HG02840 (cell line): Measurements from ENCODE around the gene HOXC10.

Source experiments
- ATAC-seq: cut with Tn5 transposase; IDR thresholded peaks from one replicate; pipeline ENCODE4 v1.9.1; 2021; ENCODE audit warnings: mild to moderate bottlenecking, moderate library complexity, moderate number of reproducible peaks; ENCODE audit not compliant: unreplicated experiment, low FRiP score

The HOXC10 gene

DNA sequence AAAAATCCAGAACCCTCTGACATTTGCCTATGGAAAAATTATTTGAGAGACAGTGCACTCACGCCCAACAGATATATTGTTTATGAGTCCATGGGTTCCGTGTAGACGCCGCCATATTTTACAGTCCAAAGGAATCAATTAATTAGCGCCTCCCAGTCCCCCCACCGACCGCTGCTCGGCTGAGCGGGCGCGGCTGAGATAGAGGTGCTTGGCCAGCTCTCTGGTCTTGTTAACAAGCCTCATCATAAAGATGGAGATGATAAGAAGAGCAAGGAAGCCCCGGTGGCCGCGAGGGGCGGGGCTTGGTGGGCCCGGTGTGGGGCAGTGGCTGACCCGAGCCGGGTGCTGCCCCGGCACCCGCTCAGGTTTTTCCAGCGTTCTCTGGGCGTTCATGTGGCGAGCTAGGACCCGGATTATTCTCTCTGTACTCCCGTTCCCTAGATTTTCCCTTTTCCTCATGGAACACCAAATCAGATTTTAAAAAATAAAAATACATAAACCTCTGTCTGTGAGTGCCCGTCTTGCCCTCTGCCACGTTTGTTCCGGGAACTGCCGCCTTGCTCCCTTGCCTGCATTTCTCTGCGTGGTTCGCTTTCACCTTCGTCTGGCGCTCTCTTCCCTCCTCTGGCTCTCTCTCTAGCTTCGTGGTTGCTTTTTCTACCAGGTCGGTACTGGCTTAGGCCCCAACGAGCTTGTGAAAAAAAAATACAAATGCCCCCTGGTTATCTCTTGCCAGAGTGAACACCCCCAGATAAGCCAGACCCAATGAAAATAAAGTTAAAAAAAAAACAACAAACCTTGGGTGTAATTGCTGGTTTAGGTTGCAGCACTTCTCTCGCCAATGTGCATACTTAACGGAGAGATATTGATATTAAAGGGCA, 21.3 kb upstream of the HOXC10 start:
- ATAC-seq = no peak

GRCh38 chr12:53964315-53964713, 20.6 kb upstream of the HOXC10 start:
- no peak for ATAC-seq

- ATAC-seq = no peak
Measured at GRCh38 chr12:53965281-53966084, 19.5 kb upstream of the HOXC10 start.

DNA sequence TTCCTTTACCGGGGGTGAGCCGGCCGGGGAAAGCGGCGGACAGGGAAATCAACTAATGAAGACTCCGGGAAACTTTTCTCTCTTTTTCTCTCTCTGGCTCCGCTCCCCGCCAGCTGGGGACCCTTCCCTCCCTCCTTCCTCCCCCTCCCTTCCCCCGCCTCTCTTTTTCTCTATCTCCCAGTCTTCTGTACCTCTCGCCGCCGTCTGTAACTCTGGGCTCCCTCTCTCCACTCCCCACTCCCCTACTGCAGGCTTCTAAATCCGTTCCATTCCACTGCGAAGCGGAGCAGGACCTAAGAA, 18.9 kb upstream of the HOXC10 start:
- no peak for ATAC-seq

- no peak for ATAC-seq
Measured at GRCh38 chr12:53966385-53967133, 18.4 kb upstream of the HOXC10 start.

DNA sequence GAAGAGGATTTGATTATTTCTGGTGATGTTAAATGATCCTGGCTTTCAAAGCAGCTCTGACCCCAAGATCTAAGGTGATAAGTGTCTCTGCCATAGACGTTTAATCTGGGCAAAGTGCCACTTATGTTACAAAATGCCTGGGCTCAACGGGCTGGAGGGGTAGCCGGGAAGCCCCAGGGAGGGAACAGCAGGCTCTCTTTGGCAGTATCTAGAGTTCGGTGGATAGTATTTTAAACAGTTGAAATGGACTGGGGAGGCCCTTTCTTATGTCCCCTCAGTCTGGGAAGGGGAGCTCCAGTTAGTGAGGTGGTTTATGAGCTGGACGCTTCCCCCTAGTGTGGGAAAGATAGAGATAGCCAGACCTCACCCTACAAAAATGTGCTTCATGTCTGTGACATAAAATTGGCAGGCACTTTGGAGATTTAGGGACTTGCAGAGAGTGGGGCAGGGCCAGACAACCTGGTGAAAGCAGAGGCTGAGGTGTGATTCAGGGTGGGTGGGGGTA, 17.5 kb upstream of the HOXC10 start:
- no peak for ATAC-seq

DNA sequence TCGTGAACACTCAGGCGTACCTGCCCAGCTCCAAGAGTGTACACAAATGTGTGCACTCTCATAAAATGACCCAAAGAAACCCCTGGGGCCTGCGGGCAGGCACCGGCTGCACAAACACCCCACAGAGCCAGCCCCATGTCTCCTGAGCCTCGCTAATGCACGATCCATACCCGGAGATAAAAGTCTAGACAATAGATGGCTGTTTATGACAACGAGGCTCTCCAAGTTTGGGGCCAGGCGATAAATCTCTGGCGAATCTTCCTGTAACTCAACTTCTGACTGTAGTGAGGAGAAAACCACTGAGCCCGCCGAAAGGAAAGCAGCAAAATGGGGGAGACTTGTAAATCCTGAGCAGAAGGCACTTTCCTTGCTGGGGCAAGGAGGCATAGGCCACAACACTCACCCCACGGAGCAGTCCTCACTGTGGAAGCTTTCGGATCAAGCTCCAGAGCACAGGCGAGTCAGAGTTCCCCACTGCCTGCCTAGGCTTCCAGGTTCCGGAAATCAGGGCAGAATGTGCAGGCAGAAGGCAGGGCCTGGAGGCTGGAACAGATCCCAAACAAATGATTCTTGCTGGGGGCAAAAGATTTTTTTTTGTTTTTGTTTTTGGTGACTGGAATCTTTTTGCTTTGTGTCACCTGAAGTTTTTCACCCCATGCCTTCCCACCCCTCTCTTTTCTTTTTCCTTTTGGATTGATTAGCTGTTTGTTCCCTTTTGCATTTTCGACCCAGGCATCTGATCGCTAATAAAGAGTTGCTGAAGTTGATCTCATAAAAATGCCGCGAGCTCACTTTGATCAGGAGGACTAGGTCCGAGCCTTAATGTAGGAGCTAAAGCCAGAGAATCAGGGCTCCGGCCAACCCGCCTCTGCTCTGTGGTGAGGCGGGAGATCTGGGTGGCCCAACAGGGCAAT, 16.5 kb upstream of the HOXC10 start:
- no peak for ATAC-seq

- no peak for ATAC-seq
Measured at GRCh38 chr12:53969588-53970259, 15.2 kb upstream of the HOXC10 start.

- no peak for ATAC-seq
Measured at GRCh38 chr12:53970451-53970850, 14.5 kb upstream of the HOXC10 start.

DNA sequence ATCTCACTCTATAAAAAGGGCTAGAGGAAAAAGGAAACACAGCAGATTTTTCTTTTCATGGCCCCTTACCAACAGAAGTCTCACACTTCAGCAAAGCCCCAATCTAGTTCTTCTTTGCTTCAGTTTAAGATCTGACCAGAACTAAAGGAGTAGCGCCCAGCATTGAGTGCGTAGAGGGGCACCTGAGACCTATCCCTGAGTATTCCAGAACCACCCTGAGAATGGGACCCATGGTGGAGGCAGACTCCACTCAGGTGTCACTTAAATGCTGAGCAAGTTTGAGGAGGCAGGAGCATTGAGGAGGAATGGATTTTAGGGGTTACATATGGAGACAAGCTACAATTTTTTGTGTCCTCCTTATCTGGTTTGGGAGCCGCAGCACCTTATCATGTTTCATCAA, 13.8 kb upstream of the HOXC10 start:
- no peak for ATAC-seq

GRCh38 chr12:53971686-53972085, 13.3 kb upstream of the HOXC10 start:
- ATAC-seq = no peak

DNA sequence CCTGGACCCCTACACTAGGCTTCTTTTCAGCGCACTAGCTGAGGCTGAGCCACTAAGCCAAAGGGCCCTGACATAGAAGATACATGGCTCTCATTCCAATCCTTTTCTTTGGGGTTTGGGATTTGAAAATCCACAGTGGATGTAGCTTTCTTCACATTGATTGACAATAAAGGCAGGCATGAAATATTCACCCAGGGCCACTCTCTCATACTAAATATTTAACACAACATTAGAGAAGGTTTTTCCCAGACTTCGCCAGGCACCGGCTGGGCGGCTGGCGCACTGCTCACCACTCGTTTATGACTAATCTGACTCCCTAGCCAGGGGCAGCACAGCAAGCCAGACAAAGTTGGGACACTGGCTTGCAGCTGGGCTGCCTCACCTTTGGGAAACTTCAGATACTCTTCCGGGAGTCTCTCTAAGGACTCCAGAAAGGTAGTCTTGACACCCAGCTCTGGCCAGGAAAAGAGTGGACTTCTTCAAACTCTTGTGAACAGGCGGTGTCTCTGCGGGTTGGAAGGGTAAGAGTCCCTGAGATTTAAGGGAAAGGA, 12.7 kb upstream of the HOXC10 start:
- ATAC-seq = no peak

- ATAC-seq = no peak
Measured at GRCh38 chr12:53972722-53973235, 12.2 kb upstream of the HOXC10 start, which contains the start of gene HOXC11. TSS of gene HOXC11 (plus strand) at chr12:53973126. CDS start at chr12:53973242, 116 bp downstream.

DNA sequence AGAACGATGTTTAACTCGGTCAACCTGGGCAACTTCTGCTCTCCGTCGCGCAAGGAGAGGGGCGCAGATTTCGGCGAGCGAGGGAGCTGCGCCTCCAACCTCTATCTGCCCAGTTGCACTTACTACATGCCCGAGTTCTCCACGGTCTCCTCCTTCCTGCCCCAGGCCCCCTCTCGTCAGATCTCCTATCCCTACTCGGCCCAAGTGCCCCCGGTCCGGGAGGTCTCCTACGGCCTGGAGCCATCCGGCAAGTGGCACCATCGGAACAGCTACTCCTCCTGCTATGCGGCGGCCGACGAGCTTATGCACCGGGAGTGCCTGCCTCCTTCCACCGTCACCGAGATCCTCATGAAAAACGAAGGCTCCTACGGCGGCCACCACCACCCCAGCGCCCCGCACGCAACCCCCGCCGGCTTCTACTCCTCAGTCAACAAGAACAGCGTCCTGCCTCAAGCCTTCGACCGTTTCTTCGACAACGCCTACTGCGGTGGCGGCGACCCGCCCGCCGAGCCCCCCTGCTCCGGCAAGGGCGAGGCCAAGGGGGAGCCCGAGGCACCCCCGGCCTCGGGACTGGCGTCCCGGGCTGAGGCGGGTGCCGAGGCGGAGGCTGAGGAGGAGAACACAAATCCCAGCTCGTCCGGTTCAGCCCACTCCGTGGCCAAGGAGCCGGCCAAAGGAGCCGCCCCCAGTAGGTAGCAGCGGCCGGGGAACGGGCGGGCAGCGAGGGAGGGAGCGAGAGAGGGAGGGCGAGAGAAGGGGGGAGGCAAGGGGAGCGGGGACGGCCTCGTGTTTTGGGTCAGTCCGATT, 11.5 kb upstream of the HOXC10 start:
- no peak for ATAC-seq

GRCh38 chr12:53974084-53975063, 10.6 kb upstream of the HOXC10 start, which contains the start of gene HOTAIR:
TSS of gene HOTAIR (minus strand) at chr12:53974954.
- ATAC-seq = no peak

DNA sequence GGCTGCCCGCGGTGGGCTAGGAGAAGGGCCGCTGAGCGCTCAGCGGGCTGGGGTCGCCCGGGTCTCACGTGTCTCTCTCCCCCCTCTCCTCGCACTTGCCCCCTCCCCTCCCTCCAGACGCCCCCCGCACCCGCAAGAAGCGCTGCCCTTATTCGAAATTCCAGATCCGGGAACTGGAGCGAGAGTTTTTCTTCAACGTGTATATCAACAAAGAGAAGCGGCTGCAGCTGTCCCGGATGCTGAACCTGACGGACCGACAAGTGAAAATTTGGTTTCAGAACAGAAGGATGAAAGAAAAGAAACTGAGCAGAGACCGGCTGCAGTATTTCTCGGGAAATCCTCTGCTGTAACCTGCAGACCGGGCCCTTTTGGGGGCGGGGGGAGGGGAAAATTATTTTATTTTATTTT, 9.9 kb upstream of the HOXC10 start:
- ATAC-seq = no peak
